ENCODE data around the gene ZNF576. TPM values are rescaled to one million over a fixed set of nuclear protein-coding genes. Genes with fewer than 3 reads are reported as not detected.

The ZNF576 gene
- total and polyA plus RNA-seq, 2 donors from 2014 or later = 15.3 to 25.6 TPM

DNA sequence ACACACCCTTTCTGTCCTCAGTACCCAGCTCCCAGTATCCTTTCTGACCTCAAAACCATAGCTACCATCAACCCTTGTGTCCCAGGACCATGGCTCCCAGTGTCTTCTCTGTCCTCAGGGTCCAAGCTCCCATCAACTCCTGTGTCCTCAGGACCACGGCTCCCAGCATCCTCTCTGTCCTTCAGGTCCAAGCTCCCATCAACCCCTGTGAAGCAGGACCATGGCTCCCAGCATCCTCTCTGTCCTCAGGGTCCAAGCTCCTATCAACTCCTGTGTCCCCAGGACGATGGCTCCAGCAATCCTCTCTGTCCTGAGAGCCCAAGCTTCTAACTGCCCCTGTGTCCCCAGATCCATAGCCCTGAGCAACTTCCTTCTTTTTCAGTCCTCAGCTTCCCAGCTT lies 44.9 kb downstream of the ZNF576 start:
- no peak overlapping the region for H3K9ac ChIP-seq (ENCODE audit: low read length in 3 of 3)
- peaks cover 0 to 8% (median 0%) of the 10 kb centered on the region in 3 donors for H3K4me1 ChIP-seq (ENCODE audit: control insufficient read depth in 2 of 3, insufficient read depth in 2 of 3, low read depth in 1 of 3, low read length in 3 of 3)
- H3K36me3 ChIP-seq (ENCODE audit: control insufficient read depth in 2 of 3, insufficient read depth in 3 of 3, low read length in 3 of 3) = no peaks in the 10 kb centered on the region
- FAIRE-seq = no peak
- TF ChIP-seq, protein P1, sequence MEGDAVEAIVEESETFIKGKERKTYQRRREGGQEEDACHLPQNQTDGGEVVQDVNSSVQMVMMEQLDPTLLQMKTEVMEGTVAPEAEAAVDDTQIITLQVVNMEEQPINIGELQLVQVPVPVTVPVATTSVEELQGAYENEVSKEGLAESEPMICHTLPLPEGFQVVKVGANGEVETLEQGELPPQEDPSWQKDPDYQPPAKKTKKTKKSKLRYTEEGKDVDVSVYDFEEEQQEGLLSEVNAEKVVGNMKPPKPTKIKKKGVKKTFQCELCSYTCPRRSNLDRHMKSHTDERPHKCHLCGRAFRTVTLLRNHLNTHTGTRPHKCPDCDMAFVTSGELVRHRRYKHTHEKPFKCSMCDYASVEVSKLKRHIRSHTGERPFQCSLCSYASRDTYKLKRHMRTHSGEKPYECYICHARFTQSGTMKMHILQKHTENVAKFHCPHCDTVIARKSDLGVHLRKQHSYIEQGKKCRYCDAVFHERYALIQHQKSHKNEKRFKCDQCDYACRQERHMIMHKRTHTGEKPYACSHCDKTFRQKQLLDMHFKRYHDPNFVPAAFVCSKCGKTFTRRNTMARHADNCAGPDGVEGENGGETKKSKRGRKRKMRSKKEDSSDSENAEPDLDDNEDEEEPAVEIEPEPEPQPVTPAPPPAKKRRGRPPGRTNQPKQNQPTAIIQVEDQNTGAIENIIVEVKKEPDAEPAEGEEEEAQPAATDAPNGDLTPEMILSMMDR (IDR thresholded peaks at IDR 0.05; ENCODE audit: borderline replicate concordance, extremely low read depth, insufficient read depth) = no peak
- H3K27me3 ChIP-seq (ENCODE audit: control insufficient read depth, insufficient read depth, low read length) = no peaks in the 10 kb centered on the region
- DNase-seq = no peak
- intact Hi-C loops (cut with DNase I) = no loop called here
- H3K9me3 ChIP-seq (ENCODE audit: control insufficient read depth in 2 of 3, insufficient read depth in 1 of 3, low read length in 3 of 3) = no peaks in the 10 kb centered on the region
- no peak overlapping the region for H3K4me3 ChIP-seq (ENCODE audit: low read length in 3 of 3)
- no peak overlapping the region for H3K27ac ChIP-seq (ENCODE audit: low read depth in 2 of 2, low read length in 2 of 2)

GRCh38 chr19:43642531-43642930 lies 46.1 kb downstream of the ZNF576 start:
- H3K9ac ChIP-seq (ENCODE audit: low read length in 3 of 3) = no peak overlapping the region
- H3K4me1 ChIP-seq (ENCODE audit: control insufficient read depth in 2 of 3, insufficient read depth in 2 of 3, low read depth in 1 of 3, low read length in 3 of 3) = peaks cover 0 to 8% (median 0%) of the 10 kb centered on the region in 3 donors
- intact Hi-C loops (cut with DNase I) = no loop called here
- TF ChIP-seq, protein P1 (IDR thresholded peaks at IDR 0.05; ENCODE audit: borderline replicate concordance, extremely low read depth, insufficient read depth) = no peak
- H3K9me3 ChIP-seq (ENCODE audit: control insufficient read depth in 2 of 3, insufficient read depth in 1 of 3, low read length in 3 of 3) = no peaks in the 10 kb centered on the region
- FAIRE-seq (no peak), DNase-seq (no peak)
- no peaks in the 10 kb centered on the region for H3K36me3 ChIP-seq (ENCODE audit: control insufficient read depth in 2 of 3, insufficient read depth in 3 of 3, low read length in 3 of 3)
- no peak overlapping the region for H3K27ac ChIP-seq (ENCODE audit: low read depth in 2 of 2, low read length in 2 of 2)
- H3K4me3 ChIP-seq (ENCODE audit: low read length in 3 of 3) = no peak overlapping the region
- no peaks in the 10 kb centered on the region for H3K27me3 ChIP-seq (ENCODE audit: control insufficient read depth, insufficient read depth, low read length)

- no peak for FAIRE-seq
- TF ChIP-seq, protein P1 (IDR thresholded peaks at IDR 0.05; ENCODE audit: borderline replicate concordance, extremely low read depth, insufficient read depth) = no peak
- H3K4me1 ChIP-seq (ENCODE audit: control insufficient read depth in 2 of 3, insufficient read depth in 2 of 3, low read depth in 1 of 3, low read length in 3 of 3) = peaks cover 0 to 8% (median 0%) of the 10 kb centered on the region in 3 donors
- no peak overlapping the region for H3K9ac ChIP-seq (ENCODE audit: low read length in 3 of 3)
- no peak overlapping the region for H3K27ac ChIP-seq (ENCODE audit: low read depth in 2 of 2, low read length in 2 of 2)
- no peak overlapping the region for H3K4me3 ChIP-seq (ENCODE audit: low read length in 3 of 3)
- DNase-seq = no peak
- no peaks in the 10 kb centered on the region for H3K36me3 ChIP-seq (ENCODE audit: control insufficient read depth in 2 of 3, insufficient read depth in 3 of 3, low read length in 3 of 3)
- intact Hi-C loops (cut with DNase I) = no loop called here
- no peaks in the 10 kb centered on the region for H3K9me3 ChIP-seq (ENCODE audit: control insufficient read depth in 2 of 3, insufficient read depth in 1 of 3, low read length in 3 of 3)
- H3K27me3 ChIP-seq (ENCODE audit: control insufficient read depth, insufficient read depth, low read length) = no peaks in the 10 kb centered on the region
These were observed 46.9 kb downstream of the ZNF576 start for GRCh38 chr19:43643326-43643725.

- intact Hi-C loops (cut with DNase I) = no loop called here
- peaks cover 0 to 8% (median 0%) of the 10 kb centered on the region in 3 donors for H3K4me1 ChIP-seq (ENCODE audit: control insufficient read depth in 2 of 3, insufficient read depth in 2 of 3, low read depth in 1 of 3, low read length in 3 of 3)
- DNase-seq = no peak
- no peak overlapping the region for H3K4me3 ChIP-seq (ENCODE audit: low read length in 3 of 3)
- TF ChIP-seq, protein P1 (IDR thresholded peaks at IDR 0.05; ENCODE audit: borderline replicate concordance, extremely low read depth, insufficient read depth) = no peak
- H3K27ac ChIP-seq (ENCODE audit: low read depth in 2 of 2, low read length in 2 of 2) = no peak overlapping the region
- no peaks in the 10 kb centered on the region for H3K9me3 ChIP-seq (ENCODE audit: control insufficient read depth in 2 of 3, insufficient read depth in 1 of 3, low read length in 3 of 3)
- no peaks in the 10 kb centered on the region for H3K27me3 ChIP-seq (ENCODE audit: control insufficient read depth, insufficient read depth, low read length)
- H3K9ac ChIP-seq (ENCODE audit: low read length in 3 of 3) = no peak overlapping the region
- no peak for FAIRE-seq
- H3K36me3 ChIP-seq (ENCODE audit: control insufficient read depth in 2 of 3, insufficient read depth in 3 of 3, low read length in 3 of 3) = no peaks in the 10 kb centered on the region
These were observed 47.8 kb downstream of the ZNF576 start for GRCh38 chr19:43644181-43644580.
